OCI-LY7 (cell line): ENCODE data around the gene HEATR5B.

ENCODE experiments used
- EZH2phosphoT487 ChIP-seq: fragments of 200-600 bp; sonication (generic); IDR thresholded peaks from 2 replicates; pipeline ENCODE4 v1.6.1; 2018; ENCODE audit warnings: low read depth, borderline replicate concordance, mild to moderate bottlenecking, mixed run types, antibody characterized with exemption, low read length, moderate library complexity, mixed read lengths
- TF ChIP-seq, protein P1 (sequence below): fragments of 200-600 bp; sonication (generic); conservative IDR thresholded peaks from 2 replicates; pipeline ENCODE4 v1.5.1; 2014; ENCODE audit warnings: mild to moderate bottlenecking, antibody characterized with exemption, low read length, moderate library complexity, mixed read lengths

GRCh38 chr2:37059841-37060240, 24.3 kb downstream of the HEATR5B start:
- TF ChIP-seq, protein P1, sequence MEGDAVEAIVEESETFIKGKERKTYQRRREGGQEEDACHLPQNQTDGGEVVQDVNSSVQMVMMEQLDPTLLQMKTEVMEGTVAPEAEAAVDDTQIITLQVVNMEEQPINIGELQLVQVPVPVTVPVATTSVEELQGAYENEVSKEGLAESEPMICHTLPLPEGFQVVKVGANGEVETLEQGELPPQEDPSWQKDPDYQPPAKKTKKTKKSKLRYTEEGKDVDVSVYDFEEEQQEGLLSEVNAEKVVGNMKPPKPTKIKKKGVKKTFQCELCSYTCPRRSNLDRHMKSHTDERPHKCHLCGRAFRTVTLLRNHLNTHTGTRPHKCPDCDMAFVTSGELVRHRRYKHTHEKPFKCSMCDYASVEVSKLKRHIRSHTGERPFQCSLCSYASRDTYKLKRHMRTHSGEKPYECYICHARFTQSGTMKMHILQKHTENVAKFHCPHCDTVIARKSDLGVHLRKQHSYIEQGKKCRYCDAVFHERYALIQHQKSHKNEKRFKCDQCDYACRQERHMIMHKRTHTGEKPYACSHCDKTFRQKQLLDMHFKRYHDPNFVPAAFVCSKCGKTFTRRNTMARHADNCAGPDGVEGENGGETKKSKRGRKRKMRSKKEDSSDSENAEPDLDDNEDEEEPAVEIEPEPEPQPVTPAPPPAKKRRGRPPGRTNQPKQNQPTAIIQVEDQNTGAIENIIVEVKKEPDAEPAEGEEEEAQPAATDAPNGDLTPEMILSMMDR = no peak
- TF ChIP-seq EZH2phosphoT487 = no peak
